Astrocyte of the cerebellum (primary cell): Measurements from ENCODE around the gene PRICKLE3.

Source experiments
- DNase-seq: peaks from one replicate; pipeline ENCODE4 v3.0.0-alpha.2; 2011; ENCODE audit warnings: low read depth
- H3K4me3 ChIP-seq: 2 replicates; pipeline ENCODE4 v1.5.1; 2011; ENCODE audit warnings: mild to moderate bottlenecking, low read depth, low read length, moderate library complexity
- in situ Hi-C: cut with HindIII; loops from 2 replicates; pipeline ENCODE4 v1.10.0; 2017; ENCODE audit warnings: low sequenced_read_pairs
- TF ChIP-seq, protein P1 (sequence below): IDR thresholded peaks from 2 replicates; pipeline ENCODE4 v1.5.1; 2012; ENCODE audit warnings: low read length, low read depth, moderate library complexity, mild to moderate bottlenecking; ENCODE audit errors: missing control alignments

The PRICKLE3 gene

DNA sequence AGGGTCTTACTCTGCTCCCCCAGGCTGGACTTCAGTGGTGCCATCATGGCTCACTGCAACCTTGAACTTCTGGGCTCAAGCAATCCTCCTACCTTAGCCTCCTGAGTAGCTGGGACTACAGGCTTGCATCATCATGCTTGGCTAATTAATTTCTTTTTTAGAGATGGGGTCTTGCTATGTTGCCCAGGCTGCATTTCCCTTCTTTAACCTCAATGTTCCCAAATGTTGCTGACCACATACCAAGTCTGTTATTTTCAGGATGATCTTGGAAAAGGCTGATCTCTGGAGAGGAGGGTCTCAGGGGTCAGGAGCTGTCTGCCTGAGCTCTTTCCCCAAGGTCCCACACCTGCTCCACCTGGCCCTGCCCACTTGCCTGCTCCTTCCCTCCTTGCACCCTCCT, 33.9 kb upstream of the PRICKLE3 start:
- in situ Hi-C loops = no loop called here
- TF ChIP-seq, protein P1, sequence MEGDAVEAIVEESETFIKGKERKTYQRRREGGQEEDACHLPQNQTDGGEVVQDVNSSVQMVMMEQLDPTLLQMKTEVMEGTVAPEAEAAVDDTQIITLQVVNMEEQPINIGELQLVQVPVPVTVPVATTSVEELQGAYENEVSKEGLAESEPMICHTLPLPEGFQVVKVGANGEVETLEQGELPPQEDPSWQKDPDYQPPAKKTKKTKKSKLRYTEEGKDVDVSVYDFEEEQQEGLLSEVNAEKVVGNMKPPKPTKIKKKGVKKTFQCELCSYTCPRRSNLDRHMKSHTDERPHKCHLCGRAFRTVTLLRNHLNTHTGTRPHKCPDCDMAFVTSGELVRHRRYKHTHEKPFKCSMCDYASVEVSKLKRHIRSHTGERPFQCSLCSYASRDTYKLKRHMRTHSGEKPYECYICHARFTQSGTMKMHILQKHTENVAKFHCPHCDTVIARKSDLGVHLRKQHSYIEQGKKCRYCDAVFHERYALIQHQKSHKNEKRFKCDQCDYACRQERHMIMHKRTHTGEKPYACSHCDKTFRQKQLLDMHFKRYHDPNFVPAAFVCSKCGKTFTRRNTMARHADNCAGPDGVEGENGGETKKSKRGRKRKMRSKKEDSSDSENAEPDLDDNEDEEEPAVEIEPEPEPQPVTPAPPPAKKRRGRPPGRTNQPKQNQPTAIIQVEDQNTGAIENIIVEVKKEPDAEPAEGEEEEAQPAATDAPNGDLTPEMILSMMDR = no peak
- H3K4me3 ChIP-seq = no peak overlapping the region
- no peak for DNase-seq

DNA sequence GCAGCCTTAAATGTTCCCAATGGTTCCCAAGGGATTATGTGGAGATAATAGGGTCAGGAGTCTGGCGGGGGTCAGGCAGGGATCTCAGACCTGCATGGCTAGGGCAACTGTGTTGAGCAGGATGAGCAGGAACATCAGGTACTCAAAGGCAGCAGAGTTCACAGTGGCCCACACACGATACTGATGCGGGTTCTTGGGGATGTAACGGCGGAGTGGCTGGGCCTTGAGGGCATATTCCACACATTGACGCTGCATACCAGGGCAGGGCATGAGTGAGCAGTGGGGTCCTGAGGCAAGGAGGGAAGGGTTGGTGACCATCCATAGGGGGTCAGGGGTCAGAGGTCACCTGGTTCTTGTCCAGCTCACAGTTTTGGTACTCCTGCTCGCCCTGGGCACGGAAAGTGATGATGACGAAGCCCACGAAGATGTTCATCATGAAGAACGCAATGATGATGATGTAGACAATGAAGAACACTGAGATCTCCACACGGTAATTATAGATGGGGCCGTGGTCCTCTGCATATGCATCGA, 28.9 kb upstream of the PRICKLE3 start:
- in situ Hi-C loops = no loop called here
- DNase-seq = no peak
- H3K4me3 ChIP-seq = no peak overlapping the region
- TF ChIP-seq, protein P1 = no peak

DNA sequence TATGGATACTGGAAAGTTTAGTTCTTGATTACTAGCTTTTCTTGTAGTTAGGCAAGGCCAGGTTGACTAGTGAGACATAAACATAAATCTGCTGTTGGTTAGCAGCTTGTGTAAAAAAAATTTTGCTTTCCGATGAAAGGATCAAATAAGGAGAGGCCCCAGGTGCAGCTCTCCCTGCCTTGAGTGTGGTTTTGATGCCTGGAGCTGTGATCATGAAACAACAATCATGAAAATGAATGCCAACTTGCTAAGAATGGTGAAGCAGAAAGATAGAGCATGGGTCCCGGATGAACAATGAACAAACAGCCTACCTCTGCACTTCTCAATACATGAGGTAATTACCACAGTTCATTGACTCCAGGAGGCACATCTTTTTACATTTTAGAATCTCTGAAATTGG, 28.2 kb upstream of the PRICKLE3 start:
- TF ChIP-seq, protein P1 = no peak
- in situ Hi-C loops = no loop called here
- DNase-seq = no peak
- no peak overlapping the region for H3K4me3 ChIP-seq

DNA sequence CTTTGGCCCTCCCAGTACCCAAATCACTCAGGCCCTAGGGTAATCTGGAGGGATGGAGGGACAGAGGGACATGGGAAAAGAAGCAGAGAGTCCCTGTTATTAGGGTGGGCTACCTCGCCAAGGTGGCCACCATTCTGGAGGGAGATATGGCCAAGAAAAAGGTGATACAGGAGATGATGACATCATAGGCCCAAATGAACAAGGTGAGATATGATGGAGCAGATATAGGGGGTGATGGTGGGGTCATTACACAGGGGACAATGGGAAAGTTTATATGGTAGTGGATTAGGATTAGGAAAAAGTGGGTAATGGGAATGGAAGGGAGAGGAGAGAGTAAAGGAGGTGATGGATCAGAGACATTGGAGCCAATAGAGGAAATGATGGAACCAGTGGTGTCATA, 26.7 kb upstream of the PRICKLE3 start:
- H3K4me3 ChIP-seq = no peak overlapping the region
- in situ Hi-C loops = no loop called here
- no peak for DNase-seq
- TF ChIP-seq, protein P1 = no peak

DNA sequence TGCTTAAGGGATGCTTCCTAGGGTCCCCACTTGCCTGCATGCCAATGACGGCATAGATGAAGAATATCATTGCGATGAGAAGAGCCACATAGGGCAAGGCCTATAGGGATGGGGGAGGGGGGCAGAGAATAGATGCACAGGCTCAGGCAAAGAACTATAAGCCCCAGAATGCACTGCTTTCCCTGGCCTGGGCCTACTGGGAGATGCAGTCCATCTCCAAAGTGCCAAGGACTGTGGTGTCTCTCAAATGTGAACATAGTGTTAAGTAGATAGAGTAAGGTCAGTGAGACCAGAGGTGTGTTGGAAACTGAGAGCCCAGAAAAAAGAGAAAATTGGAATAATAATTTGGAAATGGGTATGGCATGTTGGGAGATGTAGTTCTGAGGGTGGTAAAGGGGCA, 26.0 kb upstream of the PRICKLE3 start:
- TF ChIP-seq, protein P1 = no peak

DNA sequence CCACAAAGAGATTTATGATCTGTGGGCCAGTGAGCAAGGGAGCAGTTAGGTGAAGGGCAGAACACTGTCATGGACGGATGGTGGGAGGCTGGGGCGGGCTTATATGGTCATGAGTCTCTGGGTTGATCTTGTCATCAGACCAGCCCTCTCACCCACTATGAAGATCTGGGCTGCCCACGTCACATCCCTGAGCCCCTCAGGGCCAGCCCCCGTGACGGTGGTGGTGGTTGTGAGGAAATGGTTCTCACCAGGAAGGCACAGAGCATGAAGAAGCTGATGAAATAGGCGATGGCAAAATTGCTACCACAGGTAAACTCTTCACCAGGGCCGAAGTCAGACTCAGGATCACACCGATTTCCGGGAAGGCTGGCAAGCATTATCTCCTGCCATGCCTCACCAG, 24.9 kb upstream of the PRICKLE3 start:
- TF ChIP-seq, protein P1 = no peak
- DNase-seq = no peak
- H3K4me3 ChIP-seq = no peak overlapping the region
- in situ Hi-C loops = no loop called here

More for the DNA sequence above, 26.0 kb upstream of the PRICKLE3 start:
- DNase-seq = no peak
- no peak overlapping the region for H3K4me3 ChIP-seq
- in situ Hi-C loops = no loop called here

DNA sequence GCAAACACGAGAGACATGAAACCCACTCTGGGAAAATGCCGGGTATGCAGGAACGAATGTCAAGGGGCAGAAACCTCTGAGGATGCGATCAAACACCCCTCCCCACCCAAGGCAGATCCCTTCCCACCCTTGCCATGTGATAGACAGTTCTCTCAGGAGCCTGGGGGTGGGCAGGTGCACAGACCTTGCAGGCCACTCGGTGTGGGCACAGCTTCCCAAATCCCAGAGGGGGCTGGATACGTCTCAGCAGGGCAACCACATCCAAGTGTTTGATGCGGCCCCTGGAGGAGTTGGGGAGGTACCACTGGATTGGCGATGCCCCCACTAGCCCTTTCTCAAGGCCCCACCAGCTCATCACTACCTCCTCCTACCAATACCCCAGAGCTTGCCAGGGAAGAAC, 24.2 kb upstream of the PRICKLE3 start:
- TF ChIP-seq, protein P1 = no peak
- H3K4me3 ChIP-seq = no peak overlapping the region
- in situ Hi-C loops = no loop called here

More for the DNA sequence above, 24.2 kb upstream of the PRICKLE3 start:
- DNase-seq = no peak
